ENCODE data around the gene TLE3.

TLE3 gene

GRCh38 chr15:70062321-70062956, 35.3 kb downstream of the TLE3 start:
- Histone ChIP-seq H3K27me3 (ENCODE audit: insufficient read depth, low read depth) (no peaks in the 10 kb centered on the region), H3K4me1 (ENCODE audit: low read depth, poor library complexity, severe bottlenecking) (no peaks in the 10 kb centered on the region), H4K20me1 (ENCODE audit: insufficient read depth) (no peaks in the 10 kb centered on the region), H3K36me3 (ENCODE audit: insufficient read depth) (no peaks in the 10 kb centered on the region; the same call in 1 of the 2 replicates), H3K4me2 (no peak overlapping the region), H3K79me2 (ENCODE audit: insufficient read depth, low read depth) (peaks cover 6% of the 10 kb centered on the region; the same call in 1 of the 2 replicates), H2AFZ (ENCODE audit: low read depth) (no peak overlapping the region), H3K9ac (no peak overlapping the region), H3K4me3 (IDR thresholded peaks at IDR 0.05; ENCODE audit: insufficient read depth, low read depth, low read length) (no peak overlapping the region), H3K27ac (no peak overlapping the region)
- no peak for TF ChIP-seq CTCF (conservative IDR thresholded peaks at IDR 0.05; ENCODE audit: low read depth, low read length)

- Histone ChIP-seq H3K36me3 (ENCODE audit: insufficient read depth) (no peaks in the 10 kb centered on the region; the same call in 1 of the 2 replicates), H3K27ac (no peak overlapping the region), H3K27me3 (ENCODE audit: insufficient read depth, low read depth) (no peaks in the 10 kb centered on the region), H3K79me2 (ENCODE audit: insufficient read depth, low read depth) (no peaks in the 10 kb centered on the region; the same call in 1 of the 2 replicates), H3K9ac (no peak overlapping the region), H3K4me2 (no peak overlapping the region), H3K4me1 (ENCODE audit: low read depth, poor library complexity, severe bottlenecking) (no peaks in the 10 kb centered on the region), H2AFZ (ENCODE audit: low read depth) (no peak overlapping the region), H4K20me1 (ENCODE audit: insufficient read depth) (no peaks in the 10 kb centered on the region), H3K4me3 (IDR thresholded peaks at IDR 0.05; ENCODE audit: insufficient read depth, low read depth, low read length) (no peak overlapping the region)
- no peak for TF ChIP-seq CTCF (conservative IDR thresholded peaks at IDR 0.05; ENCODE audit: low read depth, low read length)
Observed at GRCh38 chr15:70061696-70062270, 35.9 kb downstream of the TLE3 start.

GRCh38 chr15:70060993-70061305, 36.8 kb downstream of the TLE3 start:
- H2AFZ ChIP-seq (ENCODE audit: low read depth), result no peak overlapping the region
- no peak overlapping the region for H3K9ac ChIP-seq
- no peaks in the 10 kb centered on the region; the same call in 1 of the 2 replicates for H3K36me3 ChIP-seq (ENCODE audit: insufficient read depth)
- no peak for TF ChIP-seq CTCF (conservative IDR thresholded peaks at IDR 0.05; ENCODE audit: low read depth, low read length)
- no peaks in the 10 kb centered on the region for H3K27me3 ChIP-seq (ENCODE audit: insufficient read depth, low read depth)
- H3K4me2 ChIP-seq, result no peak overlapping the region
- H3K79me2 ChIP-seq (ENCODE audit: insufficient read depth, low read depth), result no peaks in the 10 kb centered on the region; the same call in 1 of the 2 replicates
- H4K20me1 ChIP-seq (ENCODE audit: insufficient read depth), result no peaks in the 10 kb centered on the region
- H3K4me3 ChIP-seq (IDR thresholded peaks at IDR 0.05; ENCODE audit: insufficient read depth, low read depth, low read length), result no peak overlapping the region
- no peak overlapping the region for H3K27ac ChIP-seq
- H3K4me1 ChIP-seq (ENCODE audit: low read depth, poor library complexity, severe bottlenecking), result no peaks in the 10 kb centered on the region

- Histone ChIP-seq H3K79me2 (ENCODE audit: insufficient read depth, low read depth) (no peaks in the 10 kb centered on the region; the same call in 1 of the 2 replicates), H4K20me1 (ENCODE audit: insufficient read depth) (no peaks in the 10 kb centered on the region), H3K27ac (no peak overlapping the region), H2AFZ (ENCODE audit: low read depth) (no peak overlapping the region), H3K27me3 (ENCODE audit: insufficient read depth, low read depth) (no peaks in the 10 kb centered on the region), H3K36me3 (ENCODE audit: insufficient read depth) (peaks cover under 1% of the 10 kb centered on the region; the same call in 1 of the 2 replicates), H3K4me2 (no peak overlapping the region), H3K4me1 (ENCODE audit: low read depth, poor library complexity, severe bottlenecking) (no peaks in the 10 kb centered on the region), H3K4me3 (IDR thresholded peaks at IDR 0.05; ENCODE audit: insufficient read depth, low read depth, low read length) (no peak overlapping the region), H3K9ac (no peak overlapping the region)
- no peak for TF ChIP-seq CTCF (conservative IDR thresholded peaks at IDR 0.05; ENCODE audit: low read depth, low read length)
Observed at GRCh38 chr15:70060214-70060992, 37.3 kb downstream of the TLE3 start.
